HCT116 (cell line): ENCODE results near the gene CTSG. TPM values are rescaled to one million over a fixed set of nuclear protein-coding genes. Genes with fewer than 3 reads are reported as not detected.
"Not testable (repeated sequence)": the region's sequence is repeated elsewhere in the genome, so short reads cannot be mapped to it uniquely, and the experiment has no call there.

Source experiments
- ATAC-seq: fragments of 200-7000 bp; cut with Tn5 transposase; 2 replicates; pipeline ENCODE4 v1.9.1; 2020; ENCODE audit warnings: mild to moderate bottlenecking, moderate library complexity
- BruUV-seq: library from RNA; stranded (reverse); fragments of 400-500 nt; replicated peaks from 2 replicates; lab custom pipeline; 2021; lab: Mats Ljungman, UMichigan
- CTCF ChIA-PET: fragments of 300-600 bp; sonication (Branson Sonifier 250); formaldehyde crosslinking; loops from one replicate; lab custom pipeline; 2021; ENCODE audit warnings: antibody characterized with exemption; lab: Charles Lee
- POLR2A ChIA-PET: fragments of 300-600, 350-600 bp; sonication (Branson Sonifier 250); formaldehyde crosslinking; loops from one replicate; lab custom pipeline; 2021; ENCODE audit warnings: antibody characterized with exemption; lab: Charles Lee
- RAD21 ChIA-PET, 2 experiments: fragments of 300-600 bp; sonication (Branson Sonifier 250); formaldehyde crosslinking; loops; one replicate each; lab custom pipeline; 2023; ENCODE audit warnings: low total read pairs in 2 of 2; ENCODE audit not compliant: uncharacterized antibody in 2 of 2, unreplicated experiment in 2 of 2, low non-redundant PET in 1 of 2; lab: Charles Lee
- DNase-seq: peaks from one replicate; pipeline ENCODE4 v3.0.0-alpha.2; 2010; ENCODE audit warnings: low read depth, low spot score
- H2AFZ ChIP-seq: fragments of 200-600 bp; shearing (Covaris generic), sonication (generic); 2 replicates; pipeline ENCODE4 v1.6.1; 2017; ENCODE audit warnings: low read depth, mixed run types, mixed read lengths, antibody characterized with exemption, low read length; ENCODE audit not compliant: poor library complexity, severe bottlenecking
- H3K27ac ChIP-seq: 2 replicates; pipeline ENCODE4 v1.5.1; 2012; ENCODE audit warnings: low read depth, low read length
- H3K27me3 ChIP-seq: fragments of 200-600 bp; sonication (generic); 2 replicates; pipeline ENCODE4 v1.6.1; 2016; ENCODE audit warnings: mixed run types, low read length, mixed read lengths; ENCODE audit not compliant: insufficient read depth
- H3K36me3 ChIP-seq, 2 experiments: fragments of 200-500 bp in 1 of 2; fragments of 200-600 bp in 1 of 2; sonication (Bioruptor generic) in 1 of 2; sonication (generic) in 1 of 2; 2 replicates each; pipeline versions ENCODE4 v1.5.1 to v1.6.1; 2014 to 2016; ENCODE audit warnings: low read length in 2 of 2, inconsistent platforms in 1 of 2, mixed read lengths in 1 of 2, mixed run types in 1 of 2; ENCODE audit not compliant: insufficient read depth in 2 of 2, control insufficient read depth in 1 of 2
- H3K4me1 ChIP-seq, 2 experiments: fragments of 200-600 bp in 1 of 2; sonication (generic) in 1 of 2; 2 replicates each; pipeline versions ENCODE4 v1.5.1 to v1.6.1; 2012 to 2017; ENCODE audit warnings: low read length in 2 of 2, inconsistent platforms in 1 of 2, mild to moderate bottlenecking in 1 of 2, mixed read lengths in 1 of 2, mixed run types in 1 of 2, moderate library complexity in 1 of 2; ENCODE audit not compliant: insufficient read depth in 2 of 2, control insufficient read depth in 1 of 2
- H3K4me2 ChIP-seq: fragments of 200-600 bp; sonication (generic); 2 replicates; pipeline ENCODE4 v1.6.1; 2017; ENCODE audit warnings: mixed run types, low read length, mixed read lengths
- H3K4me3 ChIP-seq, 2 experiments: fragments of 200-600 bp in 1 of 2; sonication (generic) in 1 of 2; replicated peaks in 1 of 2; 2 replicates each; pipeline ENCODE4 v1.5.1; 2011 to 2016; ENCODE audit warnings: low read length in 2 of 2, control low read depth in 1 of 2, low read depth in 1 of 2, mild to moderate bottlenecking in 1 of 2, mixed read lengths in 1 of 2, mixed run types in 1 of 2
- H3K79me2 ChIP-seq: fragments of 200-600 bp; sonication (generic); 2 replicates; pipeline ENCODE4 v1.6.1; 2017; ENCODE audit warnings: mild to moderate bottlenecking, mixed run types, low read length, moderate library complexity, mixed read lengths; ENCODE audit not compliant: insufficient read depth
- H3K9ac ChIP-seq: fragments of 200-600 bp; sonication (generic); 2 replicates; pipeline ENCODE4 v1.6.1; 2016; ENCODE audit warnings: low read length, mixed read lengths
- H3K9me2 ChIP-seq: fragments of 200-600 bp; sonication (generic), shearing (Covaris generic); 2 replicates; pipeline ENCODE4 v1.6.1; 2017; ENCODE audit warnings: mixed run types, mild to moderate bottlenecking, moderate library complexity; ENCODE audit not compliant: insufficient read depth
- H3K9me3 ChIP-seq, 2 experiments: fragments of 200-500 bp in 1 of 2; fragments of 200-600 bp in 1 of 2; sonication (Bioruptor generic) in 1 of 2; sonication (generic) in 1 of 2; 2 replicates each; pipeline ENCODE4 v1.6.1; 2014 to 2017; ENCODE audit warnings: low read length in 2 of 2, mixed read lengths in 2 of 2, inconsistent platforms in 1 of 2, low read depth in 1 of 2, mild to moderate bottlenecking in 1 of 2, mixed run types in 1 of 2, moderate library complexity in 1 of 2; ENCODE audit not compliant: control insufficient read depth in 1 of 2, insufficient read depth in 1 of 2
- H4K20me1 ChIP-seq: fragments of 200-600 bp; sonication (generic), shearing (Covaris generic); 2 replicates; pipeline ENCODE4 v1.6.1; 2017; ENCODE audit warnings: mixed run types, mild to moderate bottlenecking, moderate library complexity; ENCODE audit not compliant: insufficient read depth
- CBX3 ChIP-seq: IDR thresholded peaks from 2 replicates; pipeline ENCODE4 v1.6.1; 2012; ENCODE audit warnings: low read depth
- ELF1 ChIP-seq: IDR thresholded peaks from 2 replicates; pipeline ENCODE4 v1.6.1; 2012; ENCODE audit warnings: low read depth, borderline replicate concordance
- EZH2 ChIP-seq: fragments of 200-600 bp; sonication (generic); IDR thresholded peaks from 2 replicates; pipeline ENCODE4 v1.6.1; 2017; ENCODE audit warnings: antibody characterized with exemption, mixed run types
- POLR2AphosphoS5 ChIP-seq: IDR thresholded peaks from 2 replicates; pipeline ENCODE4 v1.6.1; 2011; ENCODE audit warnings: mild to moderate bottlenecking, low read depth, low read length, moderate library complexity
- SIN3A ChIP-seq: IDR thresholded peaks from 2 replicates; pipeline ENCODE4 v1.6.1; 2012; ENCODE audit warnings: low read depth
- SRF ChIP-seq: IDR thresholded peaks from 2 replicates; pipeline ENCODE4 v1.6.1; 2012; ENCODE audit warnings: low read depth
- TCF7L2 ChIP-seq: IDR thresholded peaks from 2 replicates; pipeline ENCODE4 v1.7.0; 2011; ENCODE audit warnings: borderline replicate concordance, inconsistent platforms; ENCODE audit not compliant: insufficient read depth, insufficient read length; ENCODE audit errors: extremely low read depth
- ZFX ChIP-seq: fragments of 450-650 bp; IDR thresholded peaks from 2 replicates; pipeline ENCODE4 v1.6.1; 2017
- ZNF274 ChIP-seq: fragments of 200-500 bp; sonication (Bioruptor generic); IDR thresholded peaks from 2 replicates; pipeline ENCODE4 v1.6.1; 2014; ENCODE audit warnings: mild to moderate bottlenecking, low read depth, low read length, inconsistent platforms
- intact Hi-C: fragments of 100-400 bp; cut with micrococcal nuclease; formaldehyde crosslinking; loops from 2 replicates; pipeline ENCODE4 v1.10.0; 2022
- total RNA-seq: library from RNA; stranded (reverse); gene quantifications from one replicate; pipeline ENCODE4 v1.2.1, GENCODE V29; 2021; ENCODE audit not compliant: unreplicated experiment
- TF ChIP-seq, protein P1 (sequence below): IDR thresholded peaks from 2 replicates; pipeline ENCODE4 v1.6.1; 2012

CTSG gene
- total RNA-seq, 1 experiment from 2014 or later = not detected

DNA sequence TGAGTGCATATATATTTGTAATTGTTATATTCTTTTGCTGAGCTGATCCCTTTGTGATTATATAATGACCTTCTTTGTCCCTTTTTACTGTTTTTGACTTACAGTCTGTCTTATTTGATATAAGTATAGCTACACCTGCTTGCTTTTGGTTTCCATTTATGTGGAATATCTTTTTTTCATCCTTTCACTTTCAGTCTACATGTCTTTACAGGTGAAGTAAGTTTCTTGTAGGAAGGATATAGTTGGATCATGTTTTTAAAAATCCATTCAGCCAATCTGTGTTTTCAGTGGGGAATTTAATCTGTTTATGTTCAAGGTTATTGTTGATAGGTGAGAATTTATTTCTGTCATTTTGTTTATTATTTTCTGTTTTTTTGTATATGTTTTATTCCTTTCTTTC lies 21.4 kb upstream of the CTSG start (continued):
- no peak for TF ChIP-seq TCF7L2
- TF ChIP-seq ZFX = no peak
- no peak for TF ChIP-seq POLR2AphosphoS5
- TF ChIP-seq, protein P1, sequence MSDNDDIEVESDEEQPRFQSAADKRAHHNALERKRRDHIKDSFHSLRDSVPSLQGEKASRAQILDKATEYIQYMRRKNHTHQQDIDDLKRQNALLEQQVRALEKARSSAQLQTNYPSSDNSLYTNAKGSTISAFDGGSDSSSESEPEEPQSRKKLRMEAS = no peak
- no peak for TF ChIP-seq ZNF274

DNA sequence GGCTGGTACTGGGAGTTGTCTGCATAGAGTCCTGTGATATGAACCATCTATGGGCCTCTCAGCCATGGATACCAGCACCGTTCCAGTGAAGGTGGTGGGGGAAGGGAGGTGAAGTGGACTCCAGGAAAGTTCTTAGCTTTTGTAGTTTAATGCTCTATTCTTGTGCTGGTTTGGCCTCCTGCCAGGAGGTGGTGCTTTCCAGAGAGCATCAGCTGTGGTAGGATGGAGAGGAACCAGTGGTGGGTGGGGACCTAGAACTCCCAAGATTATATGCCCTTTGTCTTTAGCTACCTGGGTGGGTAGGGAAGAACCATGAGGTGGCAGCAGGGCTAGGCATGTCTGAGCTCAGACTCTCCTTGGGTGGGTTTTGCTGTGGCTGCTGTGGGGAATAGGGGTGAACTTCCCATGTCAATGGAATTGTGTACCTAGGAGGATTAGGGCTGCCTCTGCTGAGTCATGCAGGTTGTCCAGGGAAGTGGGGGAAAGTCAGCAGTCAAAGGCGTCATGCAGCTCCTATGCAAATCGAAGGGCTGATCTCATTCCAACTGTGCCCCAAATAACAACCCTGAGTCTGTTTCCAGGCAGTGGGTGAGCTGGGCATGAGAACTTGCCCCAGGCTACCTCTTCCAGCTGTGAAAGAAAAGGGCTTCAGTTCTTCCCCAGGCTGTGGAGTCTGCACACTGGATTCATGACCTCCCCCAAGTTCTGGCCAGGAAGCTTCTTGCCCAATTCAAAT lies 19.2 kb upstream of the CTSG start:
- Histone ChIP-seq H4K20me1 (no peaks in the 10 kb centered on the region), H3K4me1 (no peaks in the 10 kb centered on the region), H3K9me2 (no peaks in the 10 kb centered on the region), H3K4me2 (no peak overlapping the region), H3K9me3 (no peaks in the 10 kb centered on the region), H3K36me3 (no peaks in the 10 kb centered on the region), H3K4me3 (no peak overlapping the region), H3K9ac (no peak overlapping the region), H3K27me3 (no peaks in the 10 kb centered on the region), H3K27ac (no peak overlapping the region), H3K79me2 (no peaks in the 10 kb centered on the region), H2AFZ (no peak overlapping the region)
- POLR2A ChIA-PET = no interaction called here
- ATAC-seq = no peak
- BruUV-seq = no TSS peak
- no peak for DNase-seq
- RAD21 ChIA-PET = no interaction called here
- no peak for TF ChIP-seq POLR2AphosphoS5
- TF ChIP-seq ZFX = no peak
- no peak for TF ChIP-seq EZH2
- TF ChIP-seq SIN3A = no peak
- TF ChIP-seq ZNF274 = no peak
- TF ChIP-seq CBX3 = no peak
- no peak for TF ChIP-seq SRF
- no peak for TF ChIP-seq ELF1
- intact Hi-C loops = no loop called here
- CTCF ChIA-PET = no interaction called here

DNA sequence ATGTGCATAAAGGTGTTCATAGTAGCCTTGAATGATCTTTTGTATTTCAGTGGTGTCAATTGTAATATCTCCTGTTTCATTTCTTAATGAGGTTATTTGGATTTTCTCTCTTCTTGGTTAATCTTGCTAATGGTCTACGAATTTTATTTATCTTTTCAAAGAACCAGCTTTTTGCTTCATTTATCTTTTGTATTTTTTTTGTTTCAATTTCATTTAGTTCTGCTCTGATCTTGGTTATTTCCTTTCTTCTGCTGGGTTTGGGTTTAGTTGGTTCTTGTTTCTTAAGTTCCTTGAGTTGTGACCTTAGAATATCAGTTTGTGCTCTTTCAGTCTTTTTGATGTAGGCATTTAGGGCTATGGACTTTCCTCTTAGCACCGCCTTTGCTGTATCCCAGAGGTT lies 15.0 kb upstream of the CTSG start:
- BruUV-seq, ATAC-seq: not testable (repeated sequence)

DNA sequence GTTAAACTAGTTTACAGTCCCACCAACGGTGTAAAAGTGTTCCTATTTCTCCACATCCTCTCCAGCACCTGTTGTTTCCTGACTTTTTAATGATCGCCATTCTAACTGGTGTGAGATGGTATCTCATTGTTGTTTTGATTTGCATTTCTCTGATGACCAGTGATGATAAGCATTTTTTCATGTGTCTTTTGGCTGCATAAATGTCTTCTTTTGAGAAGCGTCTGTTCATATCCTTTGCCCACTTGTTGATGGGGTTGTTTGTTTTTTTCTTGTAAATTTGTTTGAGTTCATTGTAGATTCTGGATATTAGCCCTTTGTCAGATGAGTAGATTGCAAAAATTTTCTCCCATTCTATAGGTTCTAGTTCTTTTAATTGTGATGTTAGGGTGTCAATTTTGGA lies 8.4 kb upstream of the CTSG start:
- H3K4me2 ChIP-seq, H3K4me1 ChIP-seq, RAD21 ChIA-PET, CTCF ChIA-PET, ATAC-seq, H3K79me2 ChIP-seq, H3K27me3 ChIP-seq, H4K20me1 ChIP-seq, DNase-seq, BruUV-seq, H3K9me2 ChIP-seq, H3K9me3 ChIP-seq, H3K36me3 ChIP-seq, POLR2A ChIA-PET, intact Hi-C loops, H2AFZ ChIP-seq, H3K4me3 ChIP-seq, H3K27ac ChIP-seq, H3K9ac ChIP-seq: not testable (repeated sequence)

More for the DNA sequence above, 15.0 kb upstream of the CTSG start:
- H3K4me1 ChIP-seq, H4K20me1 ChIP-seq, H3K27me3 ChIP-seq, H3K36me3 ChIP-seq, CTCF ChIA-PET, H3K9me3 ChIP-seq, POLR2A ChIA-PET, H3K79me2 ChIP-seq, intact Hi-C loops, H2AFZ ChIP-seq, H3K27ac ChIP-seq, RAD21 ChIA-PET, H3K4me2 ChIP-seq, H3K9me2 ChIP-seq, H3K9ac ChIP-seq, DNase-seq, H3K4me3 ChIP-seq: not testable (repeated sequence)
